CD1c-positive myeloid dendritic cell (primary cell): Measurements from ENCODE around the gene TRIM25.

Source experiments
- DNase-seq: peaks from one replicate; pipeline ENCODE4 v3.0.0-alpha.2; 2016; ENCODE audit errors: extremely low spot score

The TRIM25 gene

DNA sequence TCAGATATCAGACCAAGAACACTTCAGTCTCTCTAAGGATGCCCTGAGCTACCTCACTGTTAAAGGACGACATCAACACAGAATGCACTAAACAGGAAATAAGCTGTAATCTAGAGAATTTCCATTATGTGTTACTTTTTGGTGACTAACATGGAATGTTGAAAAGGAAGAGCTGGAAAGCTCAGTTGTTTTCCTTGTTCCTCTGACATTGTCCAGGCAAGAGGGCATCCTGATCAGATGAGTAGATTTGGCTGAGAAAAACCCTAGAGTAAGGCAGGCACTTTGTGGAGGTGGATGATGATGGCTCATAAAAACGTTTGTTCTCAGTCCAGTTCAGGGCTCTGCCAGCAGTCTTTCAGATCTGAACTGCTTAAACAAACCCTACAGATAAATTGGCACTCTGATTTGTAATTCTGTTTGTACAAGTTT, 45.9 kb downstream of the TRIM25 start:
- no peak for DNase-seq

DNA sequence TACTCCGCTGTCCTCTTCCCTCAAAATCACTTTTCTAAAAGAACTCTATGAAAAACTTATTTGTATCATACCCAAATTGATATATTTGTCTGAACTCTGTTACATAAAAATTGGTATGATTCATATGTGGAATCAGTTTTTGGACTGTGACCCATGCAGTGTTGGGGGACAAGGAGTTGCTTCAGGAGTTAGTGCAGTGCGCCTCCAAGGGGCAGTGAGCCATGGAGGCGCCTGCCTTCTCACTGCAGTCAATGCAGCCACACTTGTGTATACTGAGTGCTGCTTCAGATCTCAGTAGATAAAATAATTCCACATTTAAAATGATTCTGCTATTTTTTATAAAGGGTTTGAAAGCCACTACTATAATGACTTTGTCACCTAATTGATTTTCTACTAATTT, 47.4 kb downstream of the TRIM25 start:
- DNase-seq: no peak

DNA sequence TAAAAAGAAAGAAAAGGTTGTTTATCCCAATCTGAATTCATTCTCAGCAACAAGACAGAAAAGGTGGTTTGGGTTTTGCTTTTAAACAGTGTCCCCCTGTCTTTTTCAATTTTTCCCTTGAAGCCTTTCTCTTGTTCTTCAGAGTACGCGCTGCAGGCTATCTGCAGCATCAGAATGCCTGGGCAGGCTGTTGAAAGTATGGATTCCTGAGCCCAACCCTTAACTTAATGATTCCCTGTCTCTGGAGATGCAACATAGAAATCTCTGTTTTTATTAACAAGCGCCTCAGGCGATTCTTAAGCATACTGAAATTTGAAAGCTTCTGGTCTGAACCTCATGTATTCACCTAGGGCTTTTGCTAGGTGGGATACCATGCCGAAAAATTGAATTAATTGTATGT, 47.8 kb downstream of the TRIM25 start:
- DNase-seq: no peak

GRCh38 chr17:56863974-56864373, 49.9 kb downstream of the TRIM25 start:
- no peak for DNase-seq

GRCh38 chr17:56861899-56862298, 52.0 kb downstream of the TRIM25 start:
- DNase-seq: no peak

DNA sequence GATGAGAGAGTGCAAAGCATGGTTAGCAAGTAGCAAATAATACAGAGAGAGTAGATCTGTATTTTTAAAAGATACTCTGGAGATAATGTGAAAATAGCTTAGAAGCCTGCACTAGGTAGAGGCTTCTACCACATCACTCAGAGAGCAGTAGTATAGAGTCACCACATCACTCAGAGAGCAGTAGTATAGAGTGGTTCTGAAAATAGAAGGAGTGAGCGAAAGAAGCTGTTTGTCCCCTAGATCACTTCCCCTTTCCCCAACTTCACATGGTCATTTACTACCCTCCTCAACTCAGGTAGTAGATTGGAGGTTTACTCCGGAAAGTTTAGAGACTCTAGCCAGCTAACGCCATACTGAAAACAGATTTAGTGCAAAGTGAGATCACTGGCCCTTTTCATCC, 62.8 kb downstream of the TRIM25 start:
- no peak for DNase-seq

DNA sequence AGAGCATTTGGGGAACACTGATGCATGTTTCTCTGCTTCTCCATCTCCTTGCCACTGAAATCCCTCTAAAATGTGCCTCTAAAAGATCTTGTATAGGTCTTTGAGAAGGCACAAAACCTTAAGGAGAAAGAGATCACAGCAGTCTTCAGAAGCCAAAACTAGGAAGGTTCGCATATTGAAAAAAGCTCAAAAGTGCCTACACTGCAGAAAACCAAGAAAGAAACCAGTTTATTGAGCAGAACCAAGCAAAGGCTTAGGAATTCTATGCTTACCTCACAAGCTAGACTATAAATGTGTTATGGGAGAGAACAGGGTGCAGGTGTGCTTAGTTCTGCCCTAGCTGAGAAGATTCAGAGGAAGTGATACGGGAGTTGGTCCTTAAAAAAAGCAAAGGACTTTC, 63.3 kb downstream of the TRIM25 start:
- DNase-seq: no peak

DNA sequence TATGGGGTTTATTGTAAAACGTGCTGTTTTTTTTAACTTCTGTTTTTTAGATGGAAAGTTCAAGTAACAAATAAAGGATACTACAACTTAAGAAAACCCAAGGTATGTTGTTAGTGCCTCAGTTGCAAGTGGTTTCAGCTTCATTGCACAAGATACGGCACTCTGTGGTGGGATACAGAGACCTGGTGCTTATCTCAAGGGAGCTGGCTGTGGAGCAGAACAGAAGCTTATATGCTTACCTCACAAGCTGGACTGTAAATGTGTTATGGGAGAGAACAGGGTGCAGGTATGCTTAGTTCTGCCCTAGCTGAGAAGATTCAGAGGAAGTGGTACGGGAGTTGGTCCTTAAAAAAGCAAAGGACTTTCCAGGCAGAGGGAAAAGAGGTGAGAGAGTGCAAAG, 64.7 kb downstream of the TRIM25 start:
- no peak for DNase-seq

GRCh38 chr17:56847106-56847505, 66.7 kb downstream of the TRIM25 start:
- no peak for DNase-seq

- no peak for DNase-seq
These were observed 67.9 kb downstream of the TRIM25 start for GRCh38 chr17:56845934-56846333.

GRCh38 chr17:56842577-56842976, 71.3 kb downstream of the TRIM25 start:
- DNase-seq: no peak

GRCh38 chr17:56838687-56839086, 75.2 kb downstream of the TRIM25 start:
- no peak for DNase-seq
